ENCODE results near the gene P2RX4.
"Not testable (repeated sequence)": the region's sequence is repeated elsewhere in the genome, so short reads cannot be mapped to it uniquely, and the experiment has no call there.

P2RX4 gene

GRCh38 chr12:121209624-121210572 lies at the start of gene P2RX4:
Gene P2RX4 (plus strand): TSS chr12:121210129. CDS start chr12:121210165, 36 bp downstream.
- DNase-seq (ENCODE audit: low spot score): peak; percentile 89
- peak within 1 kb of the TSS; percentile 88 for H3K4me3 Mint-ChIP-seq
- H3K27me3 Mint-ChIP-seq (ENCODE audit: low read depth): peaks cover 2% of the 10 kb centered on the region
- no peaks in the 10 kb centered on the region for H3K9me3 Mint-ChIP-seq
- H3K4me1 Mint-ChIP-seq (ENCODE audit: low read depth): peaks cover 25% of the 10 kb centered on the region
- peak within 1 kb of the TSS; percentile 92 for H3K27ac Mint-ChIP-seq
- peaks cover 22% of the 10 kb centered on the region for H3K36me3 Mint-ChIP-seq (ENCODE audit: low read depth)

GRCh38 chr12:121162384-121162783 lies 47.5 kb upstream of the P2RX4 start:
- Mint-ChIP-seq H3K36me3 (ENCODE audit: low read depth) (peaks cover 51% of the 10 kb centered on the region), H3K4me1 (ENCODE audit: low read depth) (no peaks in the 10 kb centered on the region), H3K27me3 (ENCODE audit: low read depth) (no peaks in the 10 kb centered on the region), H3K27ac (no peak overlapping the region), H3K9me3 (peaks cover 14% of the 10 kb centered on the region), H3K4me3 (no peak overlapping the region)
- DNase-seq (ENCODE audit: low spot score): no peak

- Mint-ChIP-seq H3K4me1 (ENCODE audit: low read depth) (no peaks in the 10 kb centered on the region), H3K4me3 (no peak overlapping the region), H3K36me3 (ENCODE audit: low read depth) (peaks cover 47% of the 10 kb centered on the region), H3K9me3 (peaks cover 9% of the 10 kb centered on the region), H3K27ac (no peak overlapping the region), H3K27me3 (ENCODE audit: low read depth) (no peaks in the 10 kb centered on the region)
- no peak for DNase-seq (ENCODE audit: low spot score)
Measured at GRCh38 chr12:121162985-121163384, 46.9 kb upstream of the P2RX4 start.

- not testable (repeated sequence) for H3K27ac Mint-ChIP-seq; H3K4me1 Mint-ChIP-seq (ENCODE audit: low read depth); H3K9me3 Mint-ChIP-seq; H3K27me3 Mint-ChIP-seq (ENCODE audit: low read depth); H3K4me3 Mint-ChIP-seq; DNase-seq (ENCODE audit: low spot score)
- H3K36me3 Mint-ChIP-seq (ENCODE audit: low read depth): peaks cover 37% of the 10 kb centered on the region
Measured at GRCh38 chr12:121164839-121165238, 45.1 kb upstream of the P2RX4 start.

GRCh38 chr12:121165316-121165715 lies 44.6 kb upstream of the P2RX4 start:
- DNase-seq (ENCODE audit: low spot score): no peak
- no peak overlapping the region for H3K4me3 Mint-ChIP-seq
- H3K27ac Mint-ChIP-seq: no peak overlapping the region
- H3K36me3 Mint-ChIP-seq (ENCODE audit: low read depth): peaks cover 34% of the 10 kb centered on the region
- no peaks in the 10 kb centered on the region for H3K4me1 Mint-ChIP-seq (ENCODE audit: low read depth)
- no peaks in the 10 kb centered on the region for H3K27me3 Mint-ChIP-seq (ENCODE audit: low read depth)
- no peaks in the 10 kb centered on the region for H3K9me3 Mint-ChIP-seq

- no peak for DNase-seq (ENCODE audit: low spot score)
- Mint-ChIP-seq H3K4me3 (no peak overlapping the region), H3K9me3 (no peaks in the 10 kb centered on the region), H3K27me3 (ENCODE audit: low read depth) (no peaks in the 10 kb centered on the region), H3K27ac (no peak overlapping the region), H3K4me1 (ENCODE audit: low read depth) (peaks cover 4% of the 10 kb centered on the region), H3K36me3 (ENCODE audit: low read depth) (peaks cover 36% of the 10 kb centered on the region)
Measured at GRCh38 chr12:121166356-121166755, 43.6 kb upstream of the P2RX4 start.

GRCh38 chr12:121167232-121167820 lies 42.6 kb upstream of the P2RX4 start:
- Mint-ChIP-seq H3K9me3 (no peaks in the 10 kb centered on the region), H3K27me3 (ENCODE audit: low read depth) (no peaks in the 10 kb centered on the region), H3K27ac (no peak overlapping the region), H3K4me3 (no peak overlapping the region), H3K36me3 (ENCODE audit: low read depth) (peaks cover 37% of the 10 kb centered on the region), H3K4me1 (ENCODE audit: low read depth) (peaks cover 4% of the 10 kb centered on the region)
- DNase-seq (ENCODE audit: low spot score): no peak

- Mint-ChIP-seq H3K4me1 (ENCODE audit: low read depth) (peaks cover 4% of the 10 kb centered on the region), H3K36me3 (ENCODE audit: low read depth) (peaks cover 40% of the 10 kb centered on the region), H3K27ac (no peak overlapping the region), H3K4me3 (no peak overlapping the region), H3K9me3 (no peaks in the 10 kb centered on the region), H3K27me3 (ENCODE audit: low read depth) (no peaks in the 10 kb centered on the region)
- DNase-seq (ENCODE audit: low spot score): no peak
Measured at GRCh38 chr12:121167951-121168350, 42.0 kb upstream of the P2RX4 start.

GRCh38 chr12:121170151-121170550 lies 39.8 kb upstream of the P2RX4 start:
- DNase-seq (ENCODE audit: low spot score): no peak
- Mint-ChIP-seq H3K27me3 (ENCODE audit: low read depth) (no peaks in the 10 kb centered on the region), H3K9me3 (no peaks in the 10 kb centered on the region), H3K27ac (no peak overlapping the region), H3K4me3 (no peak overlapping the region), H3K4me1 (ENCODE audit: low read depth) (peaks cover 4% of the 10 kb centered on the region), H3K36me3 (ENCODE audit: low read depth) (peaks cover 34% of the 10 kb centered on the region)

- Mint-ChIP-seq H3K4me3 (no peak overlapping the region), H3K27ac (peak overlapping the region; percentile 36), H3K27me3 (ENCODE audit: low read depth) (no peaks in the 10 kb centered on the region), H3K9me3 (no peaks in the 10 kb centered on the region), H3K36me3 (ENCODE audit: low read depth) (peaks cover 29% of the 10 kb centered on the region), H3K4me1 (ENCODE audit: low read depth) (peaks cover 4% of the 10 kb centered on the region)
- DNase-seq (ENCODE audit: low spot score): no peak
Measured at GRCh38 chr12:121170611-121171260, 39.2 kb upstream of the P2RX4 start.

- DNase-seq (ENCODE audit: low spot score): no peak
- no peaks in the 10 kb centered on the region for H3K27me3 Mint-ChIP-seq (ENCODE audit: low read depth)
- peaks cover 25% of the 10 kb centered on the region for H3K36me3 Mint-ChIP-seq (ENCODE audit: low read depth)
- H3K9me3 Mint-ChIP-seq: no peaks in the 10 kb centered on the region
- no peak overlapping the region for H3K4me3 Mint-ChIP-seq
- no peak overlapping the region for H3K27ac Mint-ChIP-seq
- H3K4me1 Mint-ChIP-seq (ENCODE audit: low read depth): peaks cover 4% of the 10 kb centered on the region
Measured at GRCh38 chr12:121172145-121172544, 37.8 kb upstream of the P2RX4 start.

- DNase-seq (ENCODE audit: low spot score): no peak
- Mint-ChIP-seq H3K4me1 (ENCODE audit: low read depth) (peaks cover 4% of the 10 kb centered on the region), H3K9me3 (no peaks in the 10 kb centered on the region), H3K27ac (no peak overlapping the region), H3K4me3 (no peak overlapping the region), H3K27me3 (ENCODE audit: low read depth) (no peaks in the 10 kb centered on the region), H3K36me3 (ENCODE audit: low read depth) (peaks cover 27% of the 10 kb centered on the region)
Measured at GRCh38 chr12:121175383-121176119, 34.4 kb upstream of the P2RX4 start.

- H3K27ac Mint-ChIP-seq: no peak overlapping the region
- no peak overlapping the region for H3K4me3 Mint-ChIP-seq
- peaks cover under 1% of the 10 kb centered on the region for H3K4me1 Mint-ChIP-seq (ENCODE audit: low read depth)
- no peaks in the 10 kb centered on the region for H3K9me3 Mint-ChIP-seq
- H3K36me3 Mint-ChIP-seq (ENCODE audit: low read depth): peaks cover 27% of the 10 kb centered on the region
- H3K27me3 Mint-ChIP-seq (ENCODE audit: low read depth): no peaks in the 10 kb centered on the region
- no peak for DNase-seq (ENCODE audit: low spot score)
Measured at GRCh38 chr12:121176826-121177529, 33.0 kb upstream of the P2RX4 start.

Measured in T-helper 2 cell treated with Interferon-gamma antibody and Interleukin-4, amounts not matched to agents 5 μg/mL and 100 μg/mL, for 36 hours (primary cell).